Psoas muscle (tissue), 8 donors: Measurements from ENCODE around the gene B3GAT3. TPM values are rescaled to one million over a fixed set of nuclear protein-coding genes. Genes with fewer than 3 reads are reported as not detected.
A peak's percentile ranks its signal among the peaks of the same experiment; 100 is the strongest.

ENCODE experiments used
- ATAC-seq, 4 donors: fragments of 200-7000 bp; cut with Tn5 transposase; one replicate each; pipeline ENCODE4 v1.9.1; 2020; ENCODE audit warnings: moderate library complexity in 3 of 4, mild to moderate bottlenecking in 2 of 4
- DNase-seq, 2 donors: peaks; one replicate each; pipeline ENCODE4 v3.0.0-alpha.2; 2020
- H3K27ac ChIP-seq: fragments of 200-600 bp; one replicate; pipeline ENCODE4 v1.8.0; 2022
- H3K27me3 ChIP-seq, 3 donors: fragments of 200-600 bp in 1 of 3; one replicate each; pipeline versions ENCODE4 v1.6.1 to v1.8.0; 2013 to 2022; ENCODE audit warnings: low read length in 2 of 3, mild to moderate bottlenecking in 2 of 3, moderate library complexity in 1 of 3; ENCODE audit not compliant: insufficient read depth in 3 of 3
- H3K36me3 ChIP-seq, 2 donors: fragments of 200-600 bp in 1 of 2; one replicate each; pipeline versions ENCODE4 v1.6.1 to v1.8.0; 2013 to 2022; ENCODE audit warnings: low read depth in 1 of 2, mild to moderate bottlenecking in 1 of 2, moderate library complexity in 1 of 2; ENCODE audit not compliant: insufficient read depth in 1 of 2
- H3K4me1 ChIP-seq: fragments of 200-600 bp; one replicate; pipeline ENCODE4 v1.8.0; 2022
- H3K4me3 ChIP-seq: fragments of 200-600 bp; one replicate; pipeline ENCODE4 v1.8.0; 2022; ENCODE audit warnings: mild to moderate bottlenecking
- H3K9me3 ChIP-seq: fragments of 200-600 bp; one replicate; pipeline ENCODE4 v1.8.0; 2022
- WGBS, 3 donors: extraction: QIAGEN DNeasy Blood & Tissue Kit; methylation state at CpG; one replicate each; pipeline versions ENCODE4 v1.1.6 to v1.1.7; 2013; 5-methylcytosine and 5-hydroxymethylcytosine counted together
- intact Hi-C, 2 donors: fragments of 100-400 bp; cut with DNase I; formaldehyde crosslinking; loops; one replicate each; pipeline versions ENCODE4 v1.11.0 to v1.14.2; 2022
- polyA plus RNA-seq, 3 donors: library from polyadenylated mRNA; stranded (reverse); fragments of 200-250 nt; gene quantifications; one replicate each; pipeline ENCODE4 v1.2.3, GENCODE V29; 2013
- total RNA-seq, 4 donors: library from RNA; stranded (reverse); fragmentation: NEBNext Ultra II Directional in 2 of 4; extraction: Animal tissue kit (Norgen Biotek cat#: 25700) in 2 of 4; gene quantifications; one replicate each; pipeline versions ENCODE4 v1.2.1 to v1.2.4, GENCODE V29; 2021 to 2023
- TF ChIP-seq, protein P1 (sequence below): fragments of 200-600 bp; IDR thresholded peaks from one replicate; pipeline ENCODE4 v1.8.0; 2022; ENCODE audit warnings: antibody characterized with exemption
- donor health status: healthy with polysubstance abuse.
- donor health status: DM: no; HTN: no; CAD: no; lungs with moderate emphysema.
- donor health status: Bipolar disorder and iron deficiency.
- donor health status: healthy.
- donor health status: DM: yes; HTN: yes; CAD: no.
- donor health status: DM: no; HTN: no; CAD: no.
- donor health status: DM: no; HTN: no; CAD: no.
- donor health status: DM: yes; HTN: yes; CAD: no.

The B3GAT3 gene
- total and polyA plus RNA-seq, 7 donors, result 7.4 to 37.6 (median 11.7) TPM

GRCh38 chr11:62599901-62600300 is 21.9 kb downstream of the B3GAT3 start:
- Histone ChIP-seq H3K27me3 (no peaks in the 10 kb centered on the region), H3K4me1 (peaks cover 29% of the 10 kb centered on the region), H3K9me3 (no peaks in the 10 kb centered on the region), H3K4me3 (peak overlapping the region; percentile 84), H3K36me3 (peaks cover 8 to 48% of the 10 kb centered on the region in 2 donors), H3K27ac (no peak overlapping the region)
- WGBS, 3 donors, result 47 to 54% (median 53%) methylated on average over 5 of the region's 5 CpGs
- ATAC-seq, result no peak
- intact Hi-C loops, result loop anchor here in 1 of 2 donors (10.0 kb wide), 1 partner anchor 635 kb away; the partner anchor contains the start of gene FTH1
- peak in 1 of 2 donors; percentile 4 for DNase-seq
- TF ChIP-seq, protein P1, sequence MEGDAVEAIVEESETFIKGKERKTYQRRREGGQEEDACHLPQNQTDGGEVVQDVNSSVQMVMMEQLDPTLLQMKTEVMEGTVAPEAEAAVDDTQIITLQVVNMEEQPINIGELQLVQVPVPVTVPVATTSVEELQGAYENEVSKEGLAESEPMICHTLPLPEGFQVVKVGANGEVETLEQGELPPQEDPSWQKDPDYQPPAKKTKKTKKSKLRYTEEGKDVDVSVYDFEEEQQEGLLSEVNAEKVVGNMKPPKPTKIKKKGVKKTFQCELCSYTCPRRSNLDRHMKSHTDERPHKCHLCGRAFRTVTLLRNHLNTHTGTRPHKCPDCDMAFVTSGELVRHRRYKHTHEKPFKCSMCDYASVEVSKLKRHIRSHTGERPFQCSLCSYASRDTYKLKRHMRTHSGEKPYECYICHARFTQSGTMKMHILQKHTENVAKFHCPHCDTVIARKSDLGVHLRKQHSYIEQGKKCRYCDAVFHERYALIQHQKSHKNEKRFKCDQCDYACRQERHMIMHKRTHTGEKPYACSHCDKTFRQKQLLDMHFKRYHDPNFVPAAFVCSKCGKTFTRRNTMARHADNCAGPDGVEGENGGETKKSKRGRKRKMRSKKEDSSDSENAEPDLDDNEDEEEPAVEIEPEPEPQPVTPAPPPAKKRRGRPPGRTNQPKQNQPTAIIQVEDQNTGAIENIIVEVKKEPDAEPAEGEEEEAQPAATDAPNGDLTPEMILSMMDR, result no peak

DNA sequence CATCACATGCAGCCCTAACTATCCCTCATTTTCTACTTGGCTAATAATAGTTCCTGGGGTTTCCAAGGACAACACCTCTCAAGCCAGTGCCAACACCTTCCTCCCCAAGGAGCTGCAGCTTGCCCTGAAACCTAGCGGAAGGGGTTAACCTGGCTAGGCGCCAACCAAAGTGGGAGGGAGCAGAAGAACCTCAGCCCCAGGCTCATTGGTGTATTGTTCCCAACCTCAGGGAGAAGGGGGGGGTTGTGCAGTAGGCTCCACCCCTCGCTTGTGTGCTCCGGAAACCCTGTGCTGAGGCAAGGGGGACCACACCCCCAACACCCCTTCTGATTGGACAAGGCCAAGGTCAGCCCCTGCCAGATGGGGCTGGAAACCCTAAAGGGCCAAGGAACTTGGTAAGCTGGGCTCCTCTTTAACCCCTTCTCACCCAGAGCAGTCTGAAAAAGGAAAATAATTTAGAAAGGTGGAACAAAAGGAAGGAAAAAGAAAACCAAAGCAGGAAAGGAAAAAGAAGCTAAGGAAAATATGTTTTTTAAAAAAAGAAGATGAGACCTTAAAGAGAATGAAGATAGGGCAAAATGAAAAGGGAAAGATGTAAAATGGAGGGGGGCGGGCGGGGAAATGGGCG is 22.6 kb downstream of the B3GAT3 start:
- intact Hi-C loops, result loop anchor here in 1 of 2 donors (10.0 kb wide), 1 partner anchor 634 kb away; the partner anchor contains the start of gene FTH1
- Histone ChIP-seq H3K36me3 (peaks cover 8 to 54% of the 10 kb centered on the region in 2 donors), H3K27ac (peak overlapping the region; percentile 11), H3K4me3 (peak overlapping the region; percentile 84), H3K4me1 (peaks cover 29% of the 10 kb centered on the region), H3K27me3 (no peaks in the 10 kb centered on the region), H3K9me3 (no peaks in the 10 kb centered on the region)
- 42 to 43% (median 42%) methylated on average over 7 of the region's 7 CpGs for WGBS, 3 donors
- TF ChIP-seq, protein P1, result no peak
- peak; percentile 95 to 97 for DNase-seq
- ATAC-seq, result peak; percentile 21 to 67 (median 54)

GRCh38 chr11:62595124-62595523 is 26.7 kb downstream of the B3GAT3 start:
- intact Hi-C loops, result loop anchor here in 1 of 2 donors (10.0 kb wide), 1 partner anchor 630 kb away; the partner anchor contains the start of gene FTH1

DNA sequence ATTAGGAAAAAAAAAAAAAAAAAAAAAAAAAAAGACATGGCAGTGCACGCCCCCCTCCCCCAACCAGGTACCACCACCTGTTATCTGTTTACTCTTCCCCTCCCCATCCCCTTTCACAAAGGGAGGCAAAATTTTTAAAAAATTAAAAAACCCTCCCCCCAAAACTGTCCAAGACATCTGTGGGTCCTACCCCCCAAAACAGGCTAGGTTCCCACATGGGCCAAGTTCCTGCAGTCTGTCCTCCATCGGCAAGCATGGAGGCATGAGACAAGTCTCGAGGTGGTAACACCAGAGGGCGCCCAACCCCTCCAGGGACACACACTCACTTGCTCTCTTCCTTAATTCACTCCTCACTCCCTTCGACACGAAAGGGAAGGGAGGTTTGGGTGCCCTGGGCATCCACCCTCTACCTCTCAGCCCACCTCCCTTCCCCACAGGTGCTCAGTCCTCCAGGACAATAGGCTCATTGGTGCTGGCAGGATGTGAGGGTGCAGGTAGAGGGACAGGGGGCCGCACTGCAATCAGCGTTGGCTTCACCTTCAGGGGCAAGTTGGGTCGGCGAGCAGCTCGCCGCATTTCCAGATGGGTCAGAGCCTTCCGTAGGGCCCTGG is 28.2 kb downstream of the B3GAT3 start:
- no peak overlapping the region for H3K4me3 ChIP-seq
- peak; percentile 80 to 88 for DNase-seq
- peak in 3 of 4 donors; percentile 27 to 42 (median 36) for ATAC-seq
- no peaks in the 10 kb centered on the region for H3K27me3 ChIP-seq
- H3K27ac ChIP-seq, result peak overlapping the region; percentile 94
- TF ChIP-seq, protein P1, result peak; percentile 61
- intact Hi-C loops, result loop anchor here in 1 of 2 donors (5.0 to 10.0 kb wide), 2 partner anchors 99 to 629 kb away; partner anchors contain the start of gene FTH1
- WGBS, 3 donors, result 49 to 58% (median 54%) methylated on average over 12 to 13 of the region's 13 CpGs
- H3K36me3 ChIP-seq, result peaks cover 10 to 58% of the 10 kb centered on the region in 2 donors
- H3K4me1 ChIP-seq, result peaks cover 28% of the 10 kb centered on the region
- no peaks in the 10 kb centered on the region for H3K9me3 ChIP-seq

More at GRCh38 chr11:62595124-62595523, 26.7 kb downstream of the B3GAT3 start:
- Histone ChIP-seq H3K4me3 (no peak overlapping the region), H3K27me3 (no peaks in the 10 kb centered on the region), H3K27ac (no peak overlapping the region), H3K36me3 (peaks cover 9 to 55% of the 10 kb centered on the region in 2 donors), H3K4me1 (peaks cover 31% of the 10 kb centered on the region), H3K9me3 (no peaks in the 10 kb centered on the region)
- DNase-seq (peak in 1 of 2 donors; percentile 19), ATAC-seq (no peak)
- TF ChIP-seq, protein P1, result no peak
- WGBS, 3 donors, result 77 to 87% (median 82%) methylated on average over 8 of the region's 8 CpGs
